HG03280 (cell line): ENCODE data around the gene MGST2.

ENCODE experiments used
- ATAC-seq: cut with Tn5 transposase; IDR thresholded peaks from one replicate; pipeline ENCODE4 v1.9.1; 2021; ENCODE audit warnings: mild to moderate bottlenecking, moderate library complexity; ENCODE audit not compliant: unreplicated experiment

The MGST2 gene

GRCh38 chr4:139643042-139643895 lies 22.4 kb upstream of the MGST2 start:
- ATAC-seq = no peak

- no peak for ATAC-seq
Observed at GRCh38 chr4:139645458-139645857, 20.2 kb upstream of the MGST2 start.

- ATAC-seq = no peak
Observed at GRCh38 chr4:139647184-139647583, 18.4 kb upstream of the MGST2 start.

GRCh38 chr4:139647952-139648351 lies 17.7 kb upstream of the MGST2 start:
- ATAC-seq = no peak

DNA sequence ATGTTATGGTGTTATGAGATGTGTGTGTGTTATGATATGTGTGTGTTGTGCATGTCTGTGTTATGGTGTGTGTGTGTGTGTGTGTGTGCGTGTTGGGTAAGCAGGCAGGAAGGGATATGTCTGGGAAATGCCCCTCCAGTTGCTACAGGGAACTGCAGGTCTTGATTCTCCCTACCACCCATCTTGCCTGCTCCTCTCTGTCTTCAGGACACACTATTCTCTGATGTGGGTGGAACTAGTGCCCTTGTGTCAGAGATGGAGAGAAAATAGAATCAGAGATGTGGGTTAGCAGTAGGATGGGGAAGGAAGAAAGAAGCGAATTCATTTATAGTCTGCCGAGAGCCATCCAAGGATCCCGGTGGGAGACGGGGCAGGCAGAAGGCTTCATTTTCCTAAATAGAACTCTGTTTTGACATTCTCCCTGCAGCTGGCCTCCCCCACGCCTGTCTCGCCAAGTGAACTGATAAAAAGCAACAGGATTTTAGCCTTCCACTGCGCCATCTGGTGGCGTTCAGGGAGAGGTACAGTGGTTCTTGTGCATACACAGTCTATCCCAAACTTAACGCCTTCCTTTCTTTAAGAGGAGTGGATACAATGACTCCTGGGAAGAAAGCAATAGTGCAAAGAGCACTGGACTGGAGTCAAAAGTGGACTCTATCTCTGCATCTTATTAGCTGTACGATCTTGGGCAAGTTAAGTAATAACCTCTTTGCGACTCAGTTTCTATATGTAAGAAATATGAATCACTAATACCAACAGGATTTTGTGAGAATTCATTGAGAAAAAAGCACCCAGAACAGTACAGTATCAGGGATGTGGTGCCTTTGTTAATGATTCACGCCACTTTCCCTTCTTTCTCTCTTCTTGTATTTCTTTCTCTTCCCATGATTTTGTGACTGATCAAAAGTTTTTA lies 14.1 kb upstream of the MGST2 start:
- peak; percentile 78 for ATAC-seq

- no peak for ATAC-seq
Observed at GRCh38 chr4:139654516-139654915, 11.1 kb upstream of the MGST2 start.

- peak; percentile 36 for ATAC-seq
Observed at GRCh38 chr4:139655116-139655515, 10.5 kb upstream of the MGST2 start.

DNA sequence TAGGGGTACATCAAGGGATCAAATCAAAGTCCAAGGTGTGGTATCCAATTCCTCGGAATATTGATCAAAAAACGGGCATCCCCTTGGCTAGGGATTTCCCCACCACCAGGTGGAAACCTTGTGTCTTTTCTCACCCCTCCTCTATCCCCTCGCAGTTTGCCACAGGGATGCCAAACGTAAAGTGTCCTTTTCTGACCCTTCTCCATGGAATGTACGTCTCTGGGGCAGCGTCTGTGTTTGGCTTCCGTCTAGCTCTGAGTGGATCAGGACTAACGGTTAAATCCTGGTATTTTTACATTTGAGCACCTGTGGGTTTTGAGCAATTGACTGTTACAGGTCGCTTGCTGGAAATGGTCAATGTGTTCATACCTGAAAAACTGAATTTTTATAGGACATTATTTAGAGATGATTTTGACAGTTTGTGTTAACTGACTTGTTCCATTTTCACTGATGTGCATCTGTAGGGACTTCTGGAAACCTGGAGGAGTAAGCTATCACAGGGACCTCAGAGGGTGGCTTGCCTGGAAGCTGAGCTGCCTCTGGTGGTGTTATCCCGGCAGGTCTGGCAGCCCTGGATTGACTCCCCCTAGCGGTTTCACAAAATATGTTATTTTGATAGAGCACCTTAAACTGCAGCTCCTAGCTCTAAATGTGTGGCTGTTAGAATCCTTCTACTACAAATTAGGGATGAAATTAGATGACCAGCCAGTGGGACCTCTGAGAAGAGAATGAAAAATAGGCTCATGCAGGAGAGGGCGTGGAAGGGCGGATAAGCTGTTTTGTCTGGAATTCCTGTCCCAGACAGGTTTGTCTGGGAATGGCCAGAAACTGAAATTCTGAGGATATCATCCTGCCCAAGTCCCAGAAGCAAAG lies 8.8 kb upstream of the MGST2 start:
- ATAC-seq = peak; percentile 71

GRCh38 chr4:139658185-139658584 lies 7.4 kb upstream of the MGST2 start:
- ATAC-seq = no peak

GRCh38 chr4:139658586-139659382 lies 6.8 kb upstream of the MGST2 start:
- ATAC-seq = no peak

DNA sequence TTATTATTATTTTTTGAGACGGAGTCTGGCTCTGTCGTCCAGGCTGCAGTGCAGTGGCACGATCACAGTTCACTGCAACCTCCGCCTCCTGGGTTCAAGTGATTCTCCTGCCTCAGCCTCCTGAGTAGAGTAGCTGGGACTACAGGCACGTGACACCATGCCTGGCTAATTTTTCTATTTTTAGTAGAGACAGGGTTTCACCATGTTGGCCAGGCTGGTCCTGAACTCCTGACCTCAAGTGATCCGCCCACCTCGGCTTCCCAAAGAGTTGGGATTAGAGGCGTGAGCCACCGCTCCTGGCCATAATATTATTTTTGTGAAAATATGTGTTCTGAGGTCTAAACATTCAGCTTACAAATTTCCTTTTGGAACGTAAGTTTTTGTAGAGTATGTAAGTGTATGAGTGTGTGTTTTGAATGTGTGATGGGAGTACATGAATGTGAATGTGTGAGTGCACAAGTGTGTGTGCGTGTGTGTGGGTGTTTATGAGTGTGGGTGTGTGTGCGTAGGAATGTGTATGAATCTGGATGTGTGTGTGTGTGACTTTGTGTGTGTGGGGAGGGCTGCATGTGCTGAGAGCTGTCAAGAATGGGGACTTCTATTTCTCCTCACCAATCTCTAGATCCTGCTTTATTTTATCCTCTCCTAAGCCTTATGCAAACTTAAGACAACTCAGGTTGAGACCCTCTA lies 5.7 kb upstream of the MGST2 start:
- no peak for ATAC-seq

- no peak for ATAC-seq
Observed at GRCh38 chr4:139660568-139661043, 5.0 kb upstream of the MGST2 start.

- no peak for ATAC-seq
Observed at GRCh38 chr4:139663561-139664138, 2.0 kb upstream of the MGST2 start.

GRCh38 chr4:139664442-139664841 lies 1.2 kb upstream of the MGST2 start:
- no peak for ATAC-seq

- ATAC-seq = no peak
Observed at GRCh38 chr4:139665079-139665689, 435 bp upstream of the MGST2 start.

DNA sequence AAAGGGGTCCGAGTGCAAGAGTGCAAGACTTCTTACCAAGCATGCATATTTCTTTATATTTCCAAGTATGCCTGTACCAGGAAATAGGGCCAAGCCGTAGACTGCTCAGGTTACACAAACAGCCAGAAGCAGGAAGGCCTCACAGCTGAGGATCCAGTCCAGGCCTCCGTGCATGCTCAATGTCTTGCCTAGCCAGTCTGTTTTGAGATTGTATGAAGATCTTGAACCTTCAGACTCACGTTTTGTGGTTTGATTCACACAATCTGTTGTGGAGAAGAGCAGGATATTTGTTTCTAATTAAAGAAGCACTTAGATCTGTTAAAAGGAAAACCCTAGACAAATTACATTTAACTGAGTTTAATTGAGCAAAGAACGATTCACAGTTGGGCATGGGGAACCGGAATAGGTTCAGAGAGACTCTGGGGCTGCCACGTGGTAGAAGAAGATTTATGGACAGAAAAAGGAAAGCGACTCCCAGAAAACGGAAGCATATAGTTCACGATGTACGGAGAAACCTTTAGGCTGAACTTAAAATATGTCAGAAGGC lies 1.2 kb downstream of the MGST2 start:
- no peak for ATAC-seq

- no peak for ATAC-seq
Observed at GRCh38 chr4:139668036-139668435, 2.4 kb downstream of the MGST2 start.

DNA sequence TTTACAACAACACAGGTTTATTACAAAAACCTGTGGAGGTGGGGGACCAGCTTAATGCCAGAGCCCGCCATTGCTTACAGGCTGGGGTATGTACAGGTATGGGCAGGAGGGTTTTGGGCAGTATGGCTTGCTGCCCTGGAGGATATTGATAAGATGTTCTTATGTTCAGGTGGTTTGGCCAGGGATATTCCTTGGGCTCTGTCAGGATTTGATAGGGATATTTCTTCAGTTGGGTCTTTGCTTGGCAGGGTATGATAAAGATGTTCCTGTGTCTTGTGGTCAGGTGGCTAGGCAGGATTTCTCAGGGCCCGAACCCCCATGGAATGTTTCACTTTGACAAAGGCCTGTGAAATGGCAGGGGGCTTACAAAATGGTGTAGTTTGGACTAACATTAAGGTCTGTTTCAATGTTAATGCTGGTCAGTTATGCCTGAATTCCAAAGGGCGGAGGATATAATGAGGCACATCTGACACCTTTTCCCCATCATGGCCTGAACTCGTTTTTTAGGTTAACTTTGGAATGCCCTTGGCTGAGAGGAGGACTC lies 3.1 kb downstream of the MGST2 start:
- ATAC-seq = no peak
